ENCODE data around the gene STS. TPM values are rescaled to one million over a fixed set of nuclear protein-coding genes. Genes with fewer than 3 reads are reported as not detected.
"Not testable (repeated sequence)": the region's sequence is repeated elsewhere in the genome, so short reads cannot be mapped to it uniquely, and the experiment has no call there.

The STS gene
- total RNA-seq, 3 donors from 2014 or later (not counting 1 experiment from before 2014, with no cell fraction given), result 2.4 to 4.6 (median 2.8) TPM

DNA sequence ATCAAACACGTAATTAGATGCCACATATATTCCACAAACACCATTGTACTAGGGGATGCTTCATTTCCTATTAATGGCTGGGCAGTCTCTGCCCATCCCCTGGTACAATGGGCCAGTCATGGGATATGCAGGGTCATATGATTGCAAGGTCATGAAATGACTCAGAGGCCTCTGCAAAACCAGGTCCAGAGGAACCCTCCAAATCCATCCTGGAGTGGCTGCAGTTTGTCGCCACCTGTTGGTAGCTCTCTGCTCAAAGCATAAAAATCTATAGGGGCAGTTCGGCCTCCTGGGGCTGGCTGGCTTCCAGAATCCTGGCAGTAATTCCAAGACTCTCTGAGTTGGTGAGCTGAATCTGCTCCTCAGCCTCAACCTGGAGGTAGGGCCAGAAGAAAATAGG lies 23.4 kb downstream of the STS start:
- Mint-ChIP-seq H3K4me3 (no peak overlapping the region), H3K9me3 (no peaks in the 10 kb centered on the region), H3K4me1 (no peaks in the 10 kb centered on the region), H3K27me3 (ENCODE audit: low read depth in 2 of 2) (no peaks in the 10 kb centered on the region), H3K27ac (no peak overlapping the region), H3K36me3 (no peaks in the 10 kb centered on the region)
- intact Hi-C loops (cut with micrococcal nuclease), result loop anchor here (1.0 kb wide), 1 partner anchor 39 kb away; no protein-coding TSS in a partner anchor
- H3K4me1 ChIP-seq (ENCODE audit: control insufficient read depth, insufficient read depth, low read length), result no peaks in the 10 kb centered on the region
- no peaks in the 10 kb centered on the region for H3K9me3 ChIP-seq (ENCODE audit: control insufficient read depth, insufficient read depth, low read length)
- H3K36me3 ChIP-seq (ENCODE audit: control insufficient read depth, insufficient read depth, low read length), result no peaks in the 10 kb centered on the region
- ATAC-seq (peak in 2 of 3 donors; percentile 57 to 68), DNase-seq (peak; percentile 15 to 48)
- no peak overlapping the region for H3K27ac ChIP-seq (ENCODE audit: low read length)
- H3K27me3 ChIP-seq (ENCODE audit: control insufficient read depth, insufficient read depth, low read length), result no peaks in the 10 kb centered on the region
- peak; percentile 31 for TF ChIP-seq CTCF (IDR thresholded peaks at IDR 0.05)
- H3K4me3 ChIP-seq (ENCODE audit: low read length), result no peak overlapping the region
- 94% methylated on average over 3 of the region's 3 CpGs for WGBS (ENCODE audit: insufficient coverage)

DNA sequence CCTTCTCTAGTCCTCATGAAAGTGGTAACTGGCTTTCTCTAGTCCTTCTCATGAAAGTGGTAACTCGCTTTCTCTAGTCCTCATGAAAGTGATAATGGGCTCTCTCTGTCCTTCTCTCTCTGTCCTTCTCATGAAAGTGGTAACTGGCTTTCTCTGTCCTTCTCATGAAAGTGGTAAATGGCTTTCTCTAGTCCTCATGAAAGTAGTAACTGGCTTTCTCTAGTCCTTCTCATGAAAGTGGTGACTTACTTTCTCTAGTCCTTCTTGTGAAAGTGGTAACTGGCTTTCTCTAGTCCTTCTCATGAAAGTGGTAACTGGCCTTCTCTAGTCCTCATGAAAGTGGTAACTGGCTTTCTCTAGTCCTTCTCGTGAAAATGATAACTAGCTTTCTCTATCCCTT lies 31.3 kb downstream of the STS start:
- H3K4me1 ChIP-seq (ENCODE audit: control insufficient read depth, insufficient read depth, low read length); H3K27me3 ChIP-seq (ENCODE audit: control insufficient read depth, insufficient read depth, low read length); H3K4me3 Mint-ChIP-seq; ATAC-seq; H3K9me3 ChIP-seq (ENCODE audit: control insufficient read depth, insufficient read depth, low read length); H3K36me3 ChIP-seq (ENCODE audit: control insufficient read depth, insufficient read depth, low read length); DNase-seq; H3K4me1 Mint-ChIP-seq; intact Hi-C loops (cut with micrococcal nuclease); H3K36me3 Mint-ChIP-seq; H3K9me3 Mint-ChIP-seq; H3K27me3 Mint-ChIP-seq (ENCODE audit: low read depth in 2 of 2); H3K4me3 ChIP-seq (ENCODE audit: low read length); H3K27ac ChIP-seq (ENCODE audit: low read length); H3K27ac Mint-ChIP-seq: not testable (repeated sequence)
- WGBS (ENCODE audit: insufficient coverage), result no CpG with 5 or more reads among the region's 2 CpGs

GRCh38 chrX:7179446-7179845 lies 31.9 kb downstream of the STS start:
- no peak overlapping the region for H3K4me3 ChIP-seq (ENCODE audit: low read length)
- 89% methylated on average over 2 of the region's 2 CpGs for WGBS (ENCODE audit: insufficient coverage)
- no peaks in the 10 kb centered on the region for H3K36me3 Mint-ChIP-seq
- no peaks in the 10 kb centered on the region for H3K27me3 ChIP-seq (ENCODE audit: control insufficient read depth, insufficient read depth, low read length)
- ATAC-seq, result no peak
- H3K27ac ChIP-seq (ENCODE audit: low read length), result no peak overlapping the region
- no peaks in the 10 kb centered on the region for H3K9me3 Mint-ChIP-seq
- no peaks in the 10 kb centered on the region for H3K36me3 ChIP-seq (ENCODE audit: control insufficient read depth, insufficient read depth, low read length)
- DNase-seq, result no peak
- H3K4me3 Mint-ChIP-seq, result no peak overlapping the region
- no peaks in the 10 kb centered on the region for H3K9me3 ChIP-seq (ENCODE audit: control insufficient read depth, insufficient read depth, low read length)
- H3K4me1 Mint-ChIP-seq, result peaks cover 0 to 6% of the 10 kb centered on the region in 2 donors
- H3K27ac Mint-ChIP-seq, result no peak overlapping the region
- no peaks in the 10 kb centered on the region for H3K4me1 ChIP-seq (ENCODE audit: control insufficient read depth, insufficient read depth, low read length)
- H3K27me3 Mint-ChIP-seq (ENCODE audit: low read depth in 2 of 2), result peaks cover 0 to 10% of the 10 kb centered on the region in 2 donors
- no peak for TF ChIP-seq CTCF (IDR thresholded peaks at IDR 0.05)
- intact Hi-C loops (cut with micrococcal nuclease), result no loop called here

DNA sequence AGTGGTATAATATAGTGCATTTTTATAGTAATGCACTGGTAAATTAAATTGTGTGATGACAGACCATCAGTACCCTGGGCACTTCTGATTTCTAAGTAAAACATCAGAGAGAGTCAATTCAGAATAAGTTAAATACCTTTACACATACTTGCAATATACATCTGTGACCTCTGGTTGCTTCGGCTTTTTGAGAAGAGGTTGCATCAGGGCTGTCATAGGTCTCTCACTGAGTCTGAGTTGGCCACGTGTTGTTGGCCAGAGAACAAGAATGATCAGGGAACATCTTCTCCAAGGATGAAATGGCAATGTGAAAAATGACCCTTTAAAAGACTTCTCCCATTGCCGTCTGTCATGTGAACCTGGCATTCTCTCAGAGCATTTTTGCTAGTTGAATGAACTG lies 37.3 kb downstream of the STS start:
- H3K27me3 ChIP-seq (ENCODE audit: control insufficient read depth, insufficient read depth, low read length), result no peaks in the 10 kb centered on the region
- TF ChIP-seq CTCF (IDR thresholded peaks at IDR 0.05), result no peak
- H3K4me3 ChIP-seq (ENCODE audit: low read length), result no peak overlapping the region
- H3K9me3 Mint-ChIP-seq, result no peaks in the 10 kb centered on the region
- 96% methylated on average over 3 of the region's 3 CpGs for WGBS (ENCODE audit: insufficient coverage)
- H3K36me3 Mint-ChIP-seq, result no peaks in the 10 kb centered on the region
- H3K4me1 ChIP-seq (ENCODE audit: control insufficient read depth, insufficient read depth, low read length), result no peaks in the 10 kb centered on the region
- H3K27ac ChIP-seq (ENCODE audit: low read length), result no peak overlapping the region
- H3K27me3 Mint-ChIP-seq (ENCODE audit: low read depth in 2 of 2), result no peaks in the 10 kb centered on the region
- H3K36me3 ChIP-seq (ENCODE audit: control insufficient read depth, insufficient read depth, low read length), result no peaks in the 10 kb centered on the region
- H3K4me3 Mint-ChIP-seq, result no peak overlapping the region
- H3K9me3 ChIP-seq (ENCODE audit: control insufficient read depth, insufficient read depth, low read length), result no peaks in the 10 kb centered on the region
- H3K4me1 Mint-ChIP-seq, result peaks cover 0 to 14% of the 10 kb centered on the region in 2 donors
- ATAC-seq, result no peak
- intact Hi-C loops (cut with micrococcal nuclease), result no loop called here
- no peak overlapping the region for H3K27ac Mint-ChIP-seq
- DNase-seq, result no peak

Data from natural killer cell (primary cell).